Measurements from ENCODE around the gene ABCC6.
"Not testable (repeated sequence)": the region's sequence is repeated elsewhere in the genome, so short reads cannot be mapped to it uniquely, and the experiment has no call there.

The ABCC6 gene

DNA sequence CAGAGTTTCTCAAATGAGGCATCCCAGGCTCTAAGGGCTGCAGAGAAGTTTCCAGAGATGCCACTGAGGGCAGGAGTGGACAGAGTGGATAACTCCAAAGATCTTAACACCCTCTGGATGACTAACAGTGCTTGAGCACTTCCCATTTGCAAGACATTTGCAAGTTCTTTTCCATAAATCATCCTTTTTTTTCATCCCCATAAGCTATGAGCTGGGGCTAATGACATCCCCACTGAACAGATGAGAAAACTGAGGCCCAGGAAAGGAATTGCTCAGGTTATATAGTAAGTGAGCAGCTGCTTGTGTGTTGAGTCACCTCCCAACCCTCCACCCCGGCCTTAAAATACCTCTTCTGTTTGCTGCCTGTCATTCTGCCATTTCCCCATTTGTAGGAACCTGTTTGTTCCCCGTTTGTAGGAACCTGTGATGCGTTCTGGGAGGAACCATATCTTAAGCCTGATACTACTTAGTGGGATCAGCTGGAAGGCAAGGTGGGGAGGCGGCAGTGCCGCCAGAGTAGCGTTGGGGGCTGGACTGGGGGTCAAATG lies 15.4 kb downstream of the ABCC6 start:
- H3K27me3 ChIP-seq (ENCODE audit: control insufficient read depth in 3 of 3, insufficient read depth in 3 of 3, low read depth in 1 of 3, low read length in 3 of 3); H4K8ac ChIP-seq (ENCODE audit: low read depth, low read length); H3K79me1 ChIP-seq (ENCODE audit: low read depth, low read length); H3K4me1 ChIP-seq (ENCODE audit: control insufficient read depth in 2 of 2, insufficient read depth in 1 of 2, low read depth in 1 of 2, low read length in 2 of 2); H3K4ac ChIP-seq (ENCODE audit: low read length); H3K14ac ChIP-seq (ENCODE audit: low read length); H2BK120ac ChIP-seq (ENCODE audit: low read depth, low read length); H3K36me3 ChIP-seq (replicated peaks in 1 of 2; ENCODE audit: control insufficient read depth in 2 of 2, insufficient read depth in 2 of 2, low read length in 2 of 2); H3K4me2 ChIP-seq (ENCODE audit: insufficient read depth, low read length, poor library complexity, severe bottlenecking); H2BK12ac ChIP-seq (ENCODE audit: low read length); H3K9ac ChIP-seq (ENCODE audit: low read depth, low read length, poor library complexity); DNase-seq (ENCODE audit: low spot score); H2AK5ac ChIP-seq (ENCODE audit: low read depth, low read length); H3K9me3 ChIP-seq (replicated peaks in 1 of 2; ENCODE audit: control insufficient read depth in 2 of 2, insufficient read depth in 1 of 2, low read depth in 1 of 2, low read length in 2 of 2); H2BK5ac ChIP-seq (ENCODE audit: low read length); H2AFZ ChIP-seq (ENCODE audit: low read length); H3K4me3 ChIP-seq (ENCODE audit: low read length in 2 of 2); H3K23ac ChIP-seq (ENCODE audit: low read depth, low read length, poor library complexity); H3K18ac ChIP-seq (ENCODE audit: low read length); H3K27ac ChIP-seq (replicated peaks; ENCODE audit: low read length); H2BK15ac ChIP-seq (ENCODE audit: low read length); H4K91ac ChIP-seq (ENCODE audit: low read depth, low read length, poor library complexity): not testable (repeated sequence)
- WGBS, 2 donors (ENCODE audit: extremely low coverage in 2 of 2, insufficient read length in 2 of 2, insufficient replicate concordance in 1 of 2) = no CpG with 5 or more reads among the region's 6 CpGs

DNA sequence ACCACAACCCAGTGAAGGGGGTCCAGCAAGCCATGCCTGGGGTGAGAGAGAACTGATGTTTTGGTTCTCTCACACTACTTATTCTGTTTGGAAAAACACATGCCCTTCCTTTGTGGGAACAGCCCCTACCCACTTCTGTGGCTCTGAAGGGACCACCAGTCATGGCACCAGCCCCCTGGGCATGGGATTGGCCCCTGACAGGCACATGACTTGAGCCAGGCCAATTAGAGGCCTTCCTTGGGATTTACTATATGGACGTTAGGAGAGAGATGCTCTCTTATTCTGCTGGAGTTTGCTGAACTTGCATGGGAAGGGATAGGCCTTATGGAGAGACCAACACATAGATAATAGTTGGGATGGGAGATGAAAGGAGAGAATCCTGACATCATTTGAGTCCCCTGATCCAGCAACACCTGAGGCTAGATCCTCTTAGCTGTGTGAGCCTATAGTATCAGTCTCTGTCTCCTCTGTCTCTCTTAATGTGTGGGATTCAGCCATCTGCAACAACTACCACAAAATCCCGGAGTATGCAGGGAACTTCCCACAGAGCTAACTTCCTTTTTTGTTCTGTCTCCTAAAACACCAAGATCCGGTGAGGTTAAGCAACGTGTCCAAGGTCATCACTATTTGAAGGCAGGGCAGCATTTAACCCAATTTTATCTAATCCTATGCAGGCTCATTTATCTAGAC lies 16.1 kb downstream of the ABCC6 start:
- no CpG with 5 or more reads among the region's 4 CpGs for WGBS, 2 donors (ENCODE audit: extremely low coverage in 2 of 2, insufficient read length in 2 of 2, insufficient replicate concordance in 1 of 2)
- H2BK5ac ChIP-seq (ENCODE audit: low read length); H2BK120ac ChIP-seq (ENCODE audit: low read depth, low read length); DNase-seq (ENCODE audit: low spot score); H3K27me3 ChIP-seq (ENCODE audit: control insufficient read depth in 3 of 3, insufficient read depth in 3 of 3, low read depth in 1 of 3, low read length in 3 of 3); H3K23ac ChIP-seq (ENCODE audit: low read depth, low read length, poor library complexity); H4K8ac ChIP-seq (ENCODE audit: low read depth, low read length); H3K36me3 ChIP-seq (replicated peaks in 1 of 2; ENCODE audit: control insufficient read depth in 2 of 2, insufficient read depth in 2 of 2, low read length in 2 of 2); H3K4me2 ChIP-seq (ENCODE audit: insufficient read depth, low read length, poor library complexity, severe bottlenecking); H3K79me1 ChIP-seq (ENCODE audit: low read depth, low read length); H2BK15ac ChIP-seq (ENCODE audit: low read length); H3K9ac ChIP-seq (ENCODE audit: low read depth, low read length, poor library complexity); H3K14ac ChIP-seq (ENCODE audit: low read length); H3K4ac ChIP-seq (ENCODE audit: low read length); H2AK5ac ChIP-seq (ENCODE audit: low read depth, low read length); H2BK12ac ChIP-seq (ENCODE audit: low read length); H3K9me3 ChIP-seq (replicated peaks in 1 of 2; ENCODE audit: control insufficient read depth in 2 of 2, insufficient read depth in 1 of 2, low read depth in 1 of 2, low read length in 2 of 2); H3K18ac ChIP-seq (ENCODE audit: low read length); H3K4me1 ChIP-seq (ENCODE audit: control insufficient read depth in 2 of 2, insufficient read depth in 1 of 2, low read depth in 1 of 2, low read length in 2 of 2); H4K91ac ChIP-seq (ENCODE audit: low read depth, low read length, poor library complexity); H2AFZ ChIP-seq (ENCODE audit: low read length); H3K4me3 ChIP-seq (ENCODE audit: low read length in 2 of 2); H3K27ac ChIP-seq (replicated peaks; ENCODE audit: low read length): not testable (repeated sequence)

DNA sequence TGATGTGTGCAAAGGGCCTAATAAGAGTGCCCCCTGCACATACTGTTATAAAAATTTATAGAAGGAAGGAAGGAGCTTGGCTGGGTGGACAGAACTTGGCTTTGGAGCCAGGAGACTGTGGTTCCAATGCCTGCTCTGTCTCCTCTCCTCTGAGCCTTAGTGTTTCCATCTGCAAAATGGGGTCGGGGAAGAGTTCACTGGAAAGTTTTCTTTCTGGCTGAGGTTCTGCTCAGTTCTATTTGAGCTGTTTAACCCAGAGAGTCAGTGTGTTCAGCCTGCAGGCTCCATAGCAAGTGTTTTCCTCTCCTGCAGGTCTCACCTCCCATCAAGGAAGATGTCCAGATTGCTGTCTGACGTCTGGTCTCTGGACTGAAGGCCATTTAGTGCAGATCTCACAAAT lies 17.4 kb downstream of the ABCC6 start:
- not testable (repeated sequence) for H2BK12ac ChIP-seq (ENCODE audit: low read length); H3K4me2 ChIP-seq (ENCODE audit: insufficient read depth, low read length, poor library complexity, severe bottlenecking); H3K4me1 ChIP-seq (ENCODE audit: control insufficient read depth in 2 of 2, insufficient read depth in 1 of 2, low read depth in 1 of 2, low read length in 2 of 2); H3K4me3 ChIP-seq (ENCODE audit: low read length in 2 of 2); H2AFZ ChIP-seq (ENCODE audit: low read length); DNase-seq (ENCODE audit: low spot score); H3K27me3 ChIP-seq (ENCODE audit: control insufficient read depth in 3 of 3, insufficient read depth in 3 of 3, low read depth in 1 of 3, low read length in 3 of 3); H3K23ac ChIP-seq (ENCODE audit: low read depth, low read length, poor library complexity); H3K18ac ChIP-seq (ENCODE audit: low read length); H2BK5ac ChIP-seq (ENCODE audit: low read length); H3K36me3 ChIP-seq (replicated peaks in 1 of 2; ENCODE audit: control insufficient read depth in 2 of 2, insufficient read depth in 2 of 2, low read length in 2 of 2); H3K27ac ChIP-seq (replicated peaks; ENCODE audit: low read length); H2BK120ac ChIP-seq (ENCODE audit: low read depth, low read length); H3K9me3 ChIP-seq (replicated peaks in 1 of 2; ENCODE audit: control insufficient read depth in 2 of 2, insufficient read depth in 1 of 2, low read depth in 1 of 2, low read length in 2 of 2); H3K14ac ChIP-seq (ENCODE audit: low read length); H3K9ac ChIP-seq (ENCODE audit: low read depth, low read length, poor library complexity); H2AK5ac ChIP-seq (ENCODE audit: low read depth, low read length); H3K4ac ChIP-seq (ENCODE audit: low read length); H4K8ac ChIP-seq (ENCODE audit: low read depth, low read length); H2BK15ac ChIP-seq (ENCODE audit: low read length); H3K79me1 ChIP-seq (ENCODE audit: low read depth, low read length); H4K91ac ChIP-seq (ENCODE audit: low read depth, low read length, poor library complexity)
- no CpG with 5 or more reads among the region's 2 CpGs for WGBS, 2 donors (ENCODE audit: extremely low coverage in 2 of 2, insufficient read length in 2 of 2, insufficient replicate concordance in 1 of 2)

- not testable (repeated sequence) for H4K8ac ChIP-seq (ENCODE audit: low read depth, low read length); H3K9ac ChIP-seq (ENCODE audit: low read depth, low read length, poor library complexity); H3K4me1 ChIP-seq (ENCODE audit: control insufficient read depth in 2 of 2, insufficient read depth in 1 of 2, low read depth in 1 of 2, low read length in 2 of 2); DNase-seq (ENCODE audit: low spot score); H3K4me2 ChIP-seq (ENCODE audit: insufficient read depth, low read length, poor library complexity, severe bottlenecking); H3K79me1 ChIP-seq (ENCODE audit: low read depth, low read length); H2BK120ac ChIP-seq (ENCODE audit: low read depth, low read length); H2AFZ ChIP-seq (ENCODE audit: low read length); H3K9me3 ChIP-seq (replicated peaks in 1 of 2; ENCODE audit: control insufficient read depth in 2 of 2, insufficient read depth in 1 of 2, low read depth in 1 of 2, low read length in 2 of 2); H3K4ac ChIP-seq (ENCODE audit: low read length); H2BK5ac ChIP-seq (ENCODE audit: low read length); H3K4me3 ChIP-seq (ENCODE audit: low read length in 2 of 2); H3K27me3 ChIP-seq (ENCODE audit: control insufficient read depth in 3 of 3, insufficient read depth in 3 of 3, low read depth in 1 of 3, low read length in 3 of 3); H3K27ac ChIP-seq (replicated peaks; ENCODE audit: low read length); H2AK5ac ChIP-seq (ENCODE audit: low read depth, low read length); H4K91ac ChIP-seq (ENCODE audit: low read depth, low read length, poor library complexity); H3K14ac ChIP-seq (ENCODE audit: low read length); H2BK15ac ChIP-seq (ENCODE audit: low read length); H3K36me3 ChIP-seq (replicated peaks in 1 of 2; ENCODE audit: control insufficient read depth in 2 of 2, insufficient read depth in 2 of 2, low read length in 2 of 2); H3K18ac ChIP-seq (ENCODE audit: low read length); H2BK12ac ChIP-seq (ENCODE audit: low read length); H3K23ac ChIP-seq (ENCODE audit: low read depth, low read length, poor library complexity)
- no CpG with 5 or more reads among the region's 8 CpGs for WGBS, 2 donors (ENCODE audit: extremely low coverage in 2 of 2, insufficient read length in 2 of 2, insufficient replicate concordance in 1 of 2)
Observed at GRCh38 chr16:16204552-16204951, 18.7 kb downstream of the ABCC6 start.
